Liver (tissue), 9 donors: ENCODE measurements around the gene RAB30. TPM values are rescaled to one million over a fixed set of nuclear protein-coding genes. Genes with fewer than 3 reads are reported as not detected.

Experiments
- DNase-seq: peaks from one replicate; pipeline ENCODE4 v3.0.0-alpha.2; 2017; ENCODE audit warnings: low spot score
- H3K27ac ChIP-seq, 2 donors: one replicate each; pipeline ENCODE4 v1.7.0; 2013; ENCODE audit warnings: inconsistent platforms in 2 of 2, low read length in 2 of 2, control low read depth in 1 of 2, low read depth in 1 of 2, mild to moderate bottlenecking in 1 of 2
- H3K27me3 ChIP-seq, 4 donors: one replicate each; pipeline versions ENCODE4 v1.6.1 to v1.7.0; 2013; ENCODE audit warnings: low read length in 3 of 4, inconsistent platforms in 1 of 4, mild to moderate bottlenecking in 1 of 4, moderate library complexity in 1 of 4; ENCODE audit not compliant: control insufficient read depth in 4 of 4, insufficient read depth in 4 of 4
- H3K36me3 ChIP-seq, 4 donors: one replicate each; pipeline versions ENCODE4 v1.6.1 to v1.7.0; 2013; ENCODE audit warnings: low read length in 3 of 4, mild to moderate bottlenecking in 3 of 4, low read depth in 1 of 4, moderate library complexity in 1 of 4; ENCODE audit not compliant: control insufficient read depth in 4 of 4, insufficient read depth in 3 of 4
- H3K4me1 ChIP-seq, 4 donors: one replicate each; pipeline versions ENCODE4 v1.6.1 to v1.7.0; 2013; ENCODE audit warnings: low read length in 3 of 4, mild to moderate bottlenecking in 3 of 4, moderate library complexity in 1 of 4; ENCODE audit not compliant: control insufficient read depth in 4 of 4, insufficient read depth in 4 of 4
- H3K4me3 ChIP-seq, 3 donors: one replicate each; pipeline versions ENCODE4 v1.6.1 to v1.7.0; 2013; ENCODE audit warnings: low read length in 3 of 3, control low read depth in 1 of 3, low read depth in 1 of 3, mild to moderate bottlenecking in 1 of 3
- H3K9ac ChIP-seq, 2 donors: one replicate each; pipeline ENCODE4 v1.7.0; 2013; ENCODE audit warnings: low read length in 2 of 2, mild to moderate bottlenecking in 2 of 2, moderate library complexity in 2 of 2, control low read depth in 1 of 2, low read depth in 1 of 2
- H3K9me3 ChIP-seq, 4 donors: one replicate each; pipeline versions ENCODE4 v1.6.1 to v1.7.0; 2013; ENCODE audit warnings: low read length in 3 of 4; ENCODE audit not compliant: control insufficient read depth in 4 of 4
- ATF3 ChIP-seq: IDR thresholded peaks from 2 replicates; pipeline ENCODE4 v1.6.1; 2016; ENCODE audit warnings: antibody characterized with exemption
- FOXA1 ChIP-seq: IDR thresholded peaks from 2 replicates; pipeline ENCODE4 v1.6.1; 2016; ENCODE audit warnings: antibody characterized with exemption
- FOXA2 ChIP-seq: IDR thresholded peaks from 2 replicates; pipeline ENCODE4 v1.6.1; 2016; ENCODE audit warnings: antibody characterized with exemption
- GABPA ChIP-seq, 2 donors: IDR thresholded peaks in 1 of 2; conservative IDR thresholded peaks in 1 of 2; 2 replicates each; pipeline ENCODE4 v1.6.1; 2016; ENCODE audit warnings: antibody characterized with exemption in 2 of 2, mild to moderate bottlenecking in 1 of 2, moderate library complexity in 1 of 2
- HNF4G ChIP-seq: IDR thresholded peaks from 2 replicates; pipeline ENCODE4 v1.6.1; 2016; ENCODE audit warnings: antibody characterized with exemption
- JUND ChIP-seq, 2 donors: IDR thresholded peaks; 2 replicates each; pipeline ENCODE4 v1.6.1; 2016; ENCODE audit warnings: antibody characterized with exemption in 2 of 2
- MAX ChIP-seq: IDR thresholded peaks from 2 replicates; pipeline ENCODE4 v1.6.1; 2016; ENCODE audit warnings: antibody characterized with exemption
- NR2F2 ChIP-seq: IDR thresholded peaks from 2 replicates; pipeline ENCODE4 v1.6.1; 2016; ENCODE audit warnings: antibody characterized with exemption
- RAD21 ChIP-seq, 2 donors: IDR thresholded peaks; 2 replicates each; pipeline ENCODE4 v1.6.1; 2016; ENCODE audit warnings: antibody characterized with exemption in 2 of 2, mild to moderate bottlenecking in 2 of 2
- SP1 ChIP-seq: IDR thresholded peaks from 2 replicates; pipeline ENCODE4 v1.6.1; 2018; ENCODE audit warnings: antibody characterized with exemption, mild to moderate bottlenecking
- YY1 ChIP-seq: IDR thresholded peaks from 2 replicates; pipeline ENCODE4 v1.6.1; 2016; ENCODE audit warnings: antibody characterized with exemption, mild to moderate bottlenecking
- ZBTB33 ChIP-seq: IDR thresholded peaks from 2 replicates; pipeline ENCODE4 v1.6.1; 2016; ENCODE audit warnings: antibody characterized with exemption
- WGBS: extraction: QIAGEN DNeasy Blood & Tissue Kit; methylation state at CpG from one replicate; pipeline ENCODE4 v1.1.7; 2013; 5-methylcytosine and 5-hydroxymethylcytosine counted together
- polyA plus RNA-seq, 2 donors: library from polyadenylated mRNA; stranded (reverse) in 1 of 2; unstranded in 1 of 2; fragments of 200-250 nt in 1 of 2; fragments of >200 nt in 1 of 2; fragmentation: Nextera tagmentation in 1 of 2; extraction: Ambion mirVana in 1 of 2; gene quantifications; one replicate each; pipeline versions ENCODE4 v1.2.1 to v1.2.3, GENCODE V29; 2013 to 2015
- total RNA-seq, 2 donors: library from RNA; depleted of rRNA; stranded (reverse); fragments of >200 nt; gene quantifications; one replicate each; pipeline ENCODE4 v1.2.3, GENCODE V29; 2014
- TF ChIP-seq, protein P1 (sequence below): IDR thresholded peaks from 2 replicates; pipeline ENCODE4 v1.6.1; 2016; ENCODE audit warnings: antibody characterized with exemption, mild to moderate bottlenecking
- donor health status: healthy.
- donor health status: healthy.
- donor health status: healthy.
- donor health status: healthy.
- donor health status: healthy.

The RAB30 gene
- total and polyA plus RNA-seq, 4 donors = 2.4 to 5.4 (median 3.2) TPM

DNA sequence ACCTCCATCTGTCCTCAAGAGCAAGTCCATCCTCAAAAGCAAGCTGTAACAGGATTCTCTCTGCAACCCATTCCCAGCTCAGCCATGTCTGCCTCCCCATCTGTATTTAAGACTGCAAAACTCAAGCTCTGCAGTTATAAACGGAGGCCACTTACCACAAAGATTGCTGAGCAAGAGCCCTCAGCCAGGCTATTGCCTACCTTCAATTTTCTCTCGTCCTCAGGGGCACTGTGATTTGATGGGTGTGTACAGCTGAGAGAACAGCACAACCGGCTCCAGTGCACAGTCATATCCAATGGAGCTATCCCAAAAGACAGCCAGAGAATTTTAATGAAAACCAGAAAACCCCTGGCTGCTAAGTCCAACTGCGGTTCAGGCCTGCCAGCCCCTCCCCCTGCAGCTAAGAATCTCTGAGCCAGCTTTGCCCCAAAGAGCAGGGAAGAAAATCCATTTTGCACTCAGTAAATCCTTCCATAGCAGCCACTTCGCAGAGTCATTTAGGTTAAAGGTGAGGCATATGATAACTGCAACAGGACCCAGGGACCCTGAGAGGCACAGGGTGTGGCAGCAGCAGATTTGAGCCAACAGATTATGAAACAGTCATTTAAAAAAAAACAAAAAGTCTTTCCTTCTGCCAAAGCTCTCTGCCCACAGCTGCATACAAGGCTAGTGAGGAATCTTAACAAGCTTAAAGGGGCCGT, 37.6 kb downstream of the RAB30 start:
- H3K9ac ChIP-seq = no peak overlapping the region
- H3K36me3 ChIP-seq = no peaks in the 10 kb centered on the region
- WGBS = 48% methylated on average over 6 of the region's 6 CpGs
- no peaks in the 10 kb centered on the region for H3K27me3 ChIP-seq
- no peak for DNase-seq
- no peak overlapping the region for H3K27ac ChIP-seq
- no peaks in the 10 kb centered on the region for H3K9me3 ChIP-seq
- TF ChIP-seq FOXA2 (no peak), NR2F2 (peak; percentile 59), RAD21 (IDR thresholded peaks at IDR 0.05) (peak in 1 of 2 donors; percentile 15), MAX (no peak)
- H3K4me3 ChIP-seq = no peak overlapping the region
- H3K4me1 ChIP-seq = peaks cover 0 to 17% (median 12%) of the 10 kb centered on the region in 4 donors

GRCh38 chr11:83033371-83033770, 38.3 kb downstream of the RAB30 start:
- no peak for DNase-seq
- no peaks in the 10 kb centered on the region for H3K27me3 ChIP-seq
- H3K4me3 ChIP-seq = no peak overlapping the region
- TF ChIP-seq FOXA1 = no peak
- no peaks in the 10 kb centered on the region for H3K9me3 ChIP-seq
- no peak overlapping the region for H3K9ac ChIP-seq
- no peak overlapping the region for H3K27ac ChIP-seq
- no peaks in the 10 kb centered on the region for H3K36me3 ChIP-seq
- peaks cover 0 to 17% (median 12%) of the 10 kb centered on the region in 4 donors for H3K4me1 ChIP-seq
- 80% methylated on average over 1 of the region's 1 CpG for WGBS

DNA sequence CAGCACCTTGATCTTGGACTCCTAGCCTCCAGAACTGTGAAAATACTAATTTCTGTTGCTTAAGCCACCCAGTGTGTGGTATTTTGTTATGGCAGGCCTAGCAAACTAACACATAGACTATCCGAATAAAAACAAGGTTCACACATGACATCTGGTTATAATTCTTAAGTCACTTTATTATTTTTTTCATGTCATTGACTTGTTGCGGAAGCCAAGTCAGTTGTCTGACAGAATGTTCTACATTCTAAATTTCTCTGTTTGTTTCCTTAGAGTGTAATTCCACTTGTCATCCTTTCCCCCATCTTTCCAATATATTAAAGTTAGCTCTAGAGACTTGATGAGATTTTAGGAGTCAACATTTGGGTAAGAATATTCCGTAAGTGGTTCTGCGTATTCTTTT, 40.6 kb downstream of the RAB30 start:
- Histone ChIP-seq H3K9me3 (no peaks in the 10 kb centered on the region), H3K9ac (no peak overlapping the region), H3K4me1 (peaks cover 0 to 17% (median 12%) of the 10 kb centered on the region in 4 donors), H3K4me3 (no peak overlapping the region), H3K27me3 (no peaks in the 10 kb centered on the region), H3K27ac (no peak overlapping the region), H3K36me3 (no peaks in the 10 kb centered on the region)
- DNase-seq = no peak
- WGBS = 97% methylated on average over 4 of the region's 4 CpGs
- no peak for TF ChIP-seq YY1
- TF ChIP-seq JUND (IDR thresholded peaks at IDR 0.05) = no peak
- no peak for TF ChIP-seq NR2F2
- TF ChIP-seq, protein P1, sequence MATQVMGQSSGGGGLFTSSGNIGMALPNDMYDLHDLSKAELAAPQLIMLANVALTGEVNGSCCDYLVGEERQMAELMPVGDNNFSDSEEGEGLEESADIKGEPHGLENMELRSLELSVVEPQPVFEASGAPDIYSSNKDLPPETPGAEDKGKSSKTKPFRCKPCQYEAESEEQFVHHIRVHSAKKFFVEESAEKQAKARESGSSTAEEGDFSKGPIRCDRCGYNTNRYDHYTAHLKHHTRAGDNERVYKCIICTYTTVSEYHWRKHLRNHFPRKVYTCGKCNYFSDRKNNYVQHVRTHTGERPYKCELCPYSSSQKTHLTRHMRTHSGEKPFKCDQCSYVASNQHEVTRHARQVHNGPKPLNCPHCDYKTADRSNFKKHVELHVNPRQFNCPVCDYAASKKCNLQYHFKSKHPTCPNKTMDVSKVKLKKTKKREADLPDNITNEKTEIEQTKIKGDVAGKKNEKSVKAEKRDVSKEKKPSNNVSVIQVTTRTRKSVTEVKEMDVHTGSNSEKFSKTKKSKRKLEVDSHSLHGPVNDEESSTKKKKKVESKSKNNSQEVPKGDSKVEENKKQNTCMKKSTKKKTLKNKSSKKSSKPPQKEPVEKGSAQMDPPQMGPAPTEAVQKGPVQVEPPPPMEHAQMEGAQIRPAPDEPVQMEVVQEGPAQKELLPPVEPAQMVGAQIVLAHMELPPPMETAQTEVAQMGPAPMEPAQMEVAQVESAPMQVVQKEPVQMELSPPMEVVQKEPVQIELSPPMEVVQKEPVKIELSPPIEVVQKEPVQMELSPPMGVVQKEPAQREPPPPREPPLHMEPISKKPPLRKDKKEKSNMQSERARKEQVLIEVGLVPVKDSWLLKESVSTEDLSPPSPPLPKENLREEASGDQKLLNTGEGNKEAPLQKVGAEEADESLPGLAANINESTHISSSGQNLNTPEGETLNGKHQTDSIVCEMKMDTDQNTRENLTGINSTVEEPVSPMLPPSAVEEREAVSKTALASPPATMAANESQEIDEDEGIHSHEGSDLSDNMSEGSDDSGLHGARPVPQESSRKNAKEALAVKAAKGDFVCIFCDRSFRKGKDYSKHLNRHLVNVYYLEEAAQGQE = no peak
- no peak for TF ChIP-seq RAD21 (IDR thresholded peaks at IDR 0.05)
- no peak for TF ChIP-seq ZBTB33
- no peak for TF ChIP-seq FOXA1
- TF ChIP-seq MAX = no peak
- no peak for TF ChIP-seq ATF3
- no peak for TF ChIP-seq SP1
- TF ChIP-seq HNF4G = no peak
- TF ChIP-seq GABPA (IDR thresholded peaks at IDR 0.05 in 1 of 2, conservative IDR thresholded peaks at IDR 0.05 in 1 of 2) = no peak
- TF ChIP-seq FOXA2 = no peak
